H9 (cell line): ENCODE data around the gene KCNK13. TPM values are rescaled to one million over a fixed set of nuclear protein-coding genes. Genes with fewer than 3 reads are reported as not detected.

Source experiments
- DNase-seq: peaks from one replicate; pipeline ENCODE4 v3.0.0-alpha.2; 2017
- H2AFZ ChIP-seq: one replicate; pipeline ENCODE4 v1.6.1; 2013; ENCODE audit warnings: mild to moderate bottlenecking, low read length, control low read depth, moderate library complexity
- H2AK5ac ChIP-seq: 2 replicates; pipeline ENCODE4 v1.6.1; 2013; ENCODE audit warnings: low read length, control low read depth, mixed read lengths; ENCODE audit not compliant: insufficient read length
- H2BK120ac ChIP-seq: one replicate; pipeline ENCODE4 v1.6.1; 2013; ENCODE audit warnings: low read depth, mild to moderate bottlenecking, low read length, control low read depth, inconsistent platforms; ENCODE audit not compliant: poor library complexity, severe bottlenecking
- H2BK12ac ChIP-seq: 2 replicates; pipeline ENCODE4 v1.6.1; 2013; ENCODE audit warnings: low read length, control low read depth, mixed read lengths, low read depth; ENCODE audit not compliant: insufficient read length
- H2BK15ac ChIP-seq: 2 replicates; pipeline ENCODE4 v1.6.1; 2013; ENCODE audit warnings: low read depth, low read length, control low read depth
- H2BK20ac ChIP-seq: one replicate; pipeline ENCODE4 v1.6.1; 2013; ENCODE audit warnings: low read depth, mild to moderate bottlenecking, low read length, control low read depth, inconsistent platforms; ENCODE audit not compliant: poor library complexity, severe bottlenecking
- H2BK5ac ChIP-seq: 2 replicates; pipeline ENCODE4 v1.6.1; 2013; ENCODE audit warnings: low read length, control low read depth, mixed read lengths; ENCODE audit not compliant: insufficient read length
- H3K14ac ChIP-seq: 2 replicates; pipeline ENCODE4 v1.6.1; 2013; ENCODE audit warnings: low read length, control low read depth; ENCODE audit not compliant: insufficient read depth
- H3K18ac ChIP-seq: 2 replicates; pipeline ENCODE4 v1.6.1; 2013; ENCODE audit warnings: low read depth, mild to moderate bottlenecking, mixed read lengths, low read length, control low read depth; ENCODE audit not compliant: insufficient read length
- H3K23ac ChIP-seq: 2 replicates; pipeline ENCODE4 v1.6.1; 2013; ENCODE audit warnings: low read length, control low read depth, mixed read lengths, low read depth; ENCODE audit not compliant: insufficient read length
- H3K23me2 ChIP-seq: 2 replicates; pipeline ENCODE4 v1.6.1; 2013; ENCODE audit warnings: low read depth, mild to moderate bottlenecking, mixed read lengths, low read length, control low read depth; ENCODE audit not compliant: insufficient read length, poor library complexity, severe bottlenecking
- H3K27ac ChIP-seq: 2 replicates; pipeline ENCODE4 v1.5.1; 2013; ENCODE audit warnings: low read length, control low read depth, mixed read lengths, low read depth; ENCODE audit not compliant: insufficient read length
- H3K27me3 ChIP-seq: 2 replicates; pipeline ENCODE4 v1.6.1; 2013; ENCODE audit warnings: low read length, control low read depth, inconsistent platforms; ENCODE audit not compliant: insufficient read depth
- H3K4ac ChIP-seq: 2 replicates; pipeline ENCODE4 v1.6.1; 2013; ENCODE audit warnings: low read depth, mild to moderate bottlenecking, control low read depth, inconsistent platforms, low read length, moderate library complexity
- H3K4me1 ChIP-seq: 2 replicates; pipeline ENCODE4 v1.6.1; 2013; ENCODE audit warnings: low read length, control low read depth, inconsistent platforms; ENCODE audit not compliant: insufficient read depth
- H3K4me2 ChIP-seq: 2 replicates; pipeline ENCODE4 v1.6.1; 2013; ENCODE audit warnings: low read length, control low read depth, mixed read lengths; ENCODE audit not compliant: insufficient read length, insufficient read depth
- H3K56ac ChIP-seq: 2 replicates; pipeline ENCODE4 v1.6.1; 2013; ENCODE audit warnings: low read depth, mild to moderate bottlenecking, mixed read lengths, low read length, control low read depth; ENCODE audit not compliant: insufficient read length
- H3K79me1 ChIP-seq: 2 replicates; pipeline ENCODE4 v1.6.1; 2013; ENCODE audit warnings: low read depth, mild to moderate bottlenecking, moderate library complexity, low read length, control low read depth, inconsistent platforms; ENCODE audit not compliant: insufficient read depth, poor library complexity, severe bottlenecking
- H3K79me2 ChIP-seq: 2 replicates; pipeline ENCODE4 v1.6.1; 2013; ENCODE audit warnings: low read length, control low read depth, inconsistent platforms; ENCODE audit not compliant: insufficient read depth
- H3K9ac ChIP-seq: 2 replicates; pipeline ENCODE4 v1.6.1; 2013; ENCODE audit warnings: low read length, control low read depth, mixed read lengths; ENCODE audit not compliant: insufficient read length; ENCODE audit errors: extremely low read depth
- H3K9me3 ChIP-seq: one replicate; pipeline ENCODE4 v1.6.1; 2013; ENCODE audit warnings: low read depth, low read length, inconsistent platforms; ENCODE audit not compliant: control insufficient read depth
- H3T11ph ChIP-seq: one replicate; pipeline ENCODE4 v1.6.1; 2013; ENCODE audit warnings: mild to moderate bottlenecking, low read length, control low read depth, inconsistent platforms
- H4K20me1 ChIP-seq: one replicate; pipeline ENCODE4 v1.6.1; 2013; ENCODE audit not compliant: control insufficient read depth, insufficient read length, insufficient read depth
- H4K5ac ChIP-seq: 2 replicates; pipeline ENCODE4 v1.6.1; 2013; ENCODE audit warnings: low read depth, mild to moderate bottlenecking, mixed read lengths, low read length, control low read depth; ENCODE audit not compliant: insufficient read length
- H4K8ac ChIP-seq: replicated peaks from 2 replicates; pipeline ENCODE4 v1.6.1; 2013; ENCODE audit warnings: low read length, control low read depth, mixed read lengths, low read depth; ENCODE audit not compliant: insufficient read length
- H4K91ac ChIP-seq: 2 replicates; pipeline ENCODE4 v1.6.1; 2013; ENCODE audit warnings: low read depth, mild to moderate bottlenecking, moderate library complexity, mixed read lengths, low read length, control low read depth; ENCODE audit not compliant: insufficient read length
- H3K27ac Mint-ChIP-seq, 3 experiments: 2 replicates in 2 of 3; 3 replicates in 1 of 3; pipeline ENCODE4 v1.8.0; 2020 to 2021; ENCODE audit warnings: mixed read lengths in 3 of 3, mild to moderate bottlenecking in 1 of 3, moderate library complexity in 1 of 3
- H3K27me3 Mint-ChIP-seq: 2 replicates; pipeline ENCODE4 v1.8.0; 2021; ENCODE audit warnings: low read depth, mild to moderate bottlenecking, moderate library complexity, mixed read lengths
- H3K36me3 Mint-ChIP-seq, 3 experiments: 2 replicates in 2 of 3; 3 replicates in 1 of 3; pipeline ENCODE4 v1.8.0; 2020 to 2021; ENCODE audit warnings: low read depth in 3 of 3, mixed read lengths in 3 of 3; ENCODE audit not compliant: insufficient read depth in 1 of 3
- H3K4me1 Mint-ChIP-seq, 2 experiments: 2 replicates each; pipeline ENCODE4 v1.8.0; 2020; ENCODE audit warnings: mixed read lengths in 2 of 2
- H3K4me3 Mint-ChIP-seq, 2 experiments: 2 replicates in 1 of 2; 3 replicates in 1 of 2; pipeline ENCODE4 v1.8.0; 2020 to 2021; ENCODE audit warnings: mild to moderate bottlenecking in 2 of 2, mixed read lengths in 2 of 2, moderate library complexity in 1 of 2
- H3K9me3 Mint-ChIP-seq, 2 experiments: 2 replicates in 1 of 2; 3 replicates in 1 of 2; pipeline ENCODE4 v1.8.0; 2020; ENCODE audit warnings: mild to moderate bottlenecking in 2 of 2, mixed read lengths in 2 of 2, moderate library complexity in 1 of 2
- CTCF ChIP-seq: fragments of 200-600 bp; sonication (generic); conservative IDR thresholded peaks from 3 replicates; pipeline ENCODE4 v1.8.0; 2021; ENCODE audit warnings: antibody characterized with exemption, mild to moderate bottlenecking
- WGBS: extraction: QIAGEN DNeasy Blood & Tissue Kit; methylation state at CpG from one replicate; pipeline ENCODE4 v1.1.7; 2013; ENCODE audit warnings: missing lambda C conversion rate, low lambda C conversion rate, mixed read lengths; ENCODE audit not compliant: insufficient read length; ENCODE audit errors: extremely low coverage; 5-methylcytosine and 5-hydroxymethylcytosine counted together
- total RNA-seq: library from RNA; stranded (reverse); gene quantifications from 2 replicates; pipeline ENCODE4 v1.2.1, GENCODE V29; 2021

Gene KCNK13
- total RNA-seq, 1 experiment from 2014 or later, result 0.39 TPM

DNA sequence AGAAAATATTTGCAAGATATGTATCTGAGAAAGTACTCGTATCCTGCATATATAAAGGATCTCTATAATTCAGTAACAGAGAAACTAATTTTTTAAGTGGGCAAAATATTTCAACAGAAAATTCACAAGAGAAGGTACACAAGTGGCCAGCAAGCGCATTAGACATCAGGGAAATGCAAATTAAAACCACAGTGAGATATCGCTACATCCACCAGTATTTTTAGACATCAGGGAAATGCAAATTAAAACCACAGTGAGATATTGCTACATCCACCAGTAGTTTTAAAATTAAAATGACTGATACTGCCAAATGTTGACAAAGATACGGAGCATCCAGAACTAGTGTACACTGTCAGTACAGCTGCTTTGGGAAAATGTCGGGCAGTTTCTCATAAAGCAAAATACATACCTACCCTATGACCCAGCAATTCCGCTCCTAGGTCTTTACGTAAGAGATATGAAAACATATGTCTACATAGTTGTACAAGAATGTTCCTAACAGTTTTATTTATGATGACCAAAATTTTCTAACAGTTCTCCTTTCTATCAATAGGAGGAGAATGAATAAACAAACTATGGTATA lies 2.8 kb upstream of the KCNK13 start:
- no peak overlapping the region for H2BK120ac ChIP-seq
- TF ChIP-seq CTCF, result no peak
- no peak overlapping the region for H3K9ac ChIP-seq
- no peak overlapping the region for H3K18ac ChIP-seq
- no peak overlapping the region for H4K5ac ChIP-seq
- no peak overlapping the region for H3T11ph ChIP-seq
- H3K27ac ChIP-seq, result no peak overlapping the region
- no peak overlapping the region for H2AK5ac ChIP-seq
- no peak overlapping the region for H2BK5ac ChIP-seq
- H3K4me2 ChIP-seq, result no peak overlapping the region
- H3K9me3 ChIP-seq, result no peaks in the 10 kb centered on the region
- DNase-seq, result no peak
- Mint-ChIP-seq H3K36me3 (peaks cover 0 to 2% (median 0%) of the 10 kb centered on the region in 3 experiments; a peak in 2 of 7 replicates), H3K4me3 (no peak overlapping the region), H3K4me1 (peaks cover 29 to 44% of the 10 kb centered on the region in 2 experiments), H3K27ac (no peak overlapping the region), H3K27me3 (peaks cover 72% of the 10 kb centered on the region), H3K9me3 (peaks cover 2 to 5% of the 10 kb centered on the region in 2 experiments; a peak in 3 of 5 replicates)
- H4K20me1 ChIP-seq, result no peaks in the 10 kb centered on the region
- H2BK20ac ChIP-seq, result no peak overlapping the region
- H3K4ac ChIP-seq, result no peak overlapping the region
- H3K23me2 ChIP-seq, result peaks cover 25% of the 10 kb centered on the region
- no peak overlapping the region for H4K91ac ChIP-seq
- no CpG with 5 or more reads among the region's 7 CpGs for WGBS
- peaks cover 3% of the 10 kb centered on the region; the same call in 1 of the 2 replicates for H3K4me1 ChIP-seq
- H3K56ac ChIP-seq, result no peak overlapping the region
- H2AFZ ChIP-seq, result no peak overlapping the region
- H3K27me3 ChIP-seq, result peaks cover 31% of the 10 kb centered on the region; the same call in 1 of the 2 replicates
- H3K14ac ChIP-seq, result no peak overlapping the region
- H2BK12ac ChIP-seq, result no peak overlapping the region
- no peak overlapping the region for H2BK15ac ChIP-seq
- no peaks in the 10 kb centered on the region for H3K79me2 ChIP-seq
- no peaks in the 10 kb centered on the region for H3K79me1 ChIP-seq
- no peak overlapping the region for H4K8ac ChIP-seq
- H3K23ac ChIP-seq, result no peak overlapping the region
